ENCODE measurements around the gene VSNL1.

The VSNL1 gene

DNA sequence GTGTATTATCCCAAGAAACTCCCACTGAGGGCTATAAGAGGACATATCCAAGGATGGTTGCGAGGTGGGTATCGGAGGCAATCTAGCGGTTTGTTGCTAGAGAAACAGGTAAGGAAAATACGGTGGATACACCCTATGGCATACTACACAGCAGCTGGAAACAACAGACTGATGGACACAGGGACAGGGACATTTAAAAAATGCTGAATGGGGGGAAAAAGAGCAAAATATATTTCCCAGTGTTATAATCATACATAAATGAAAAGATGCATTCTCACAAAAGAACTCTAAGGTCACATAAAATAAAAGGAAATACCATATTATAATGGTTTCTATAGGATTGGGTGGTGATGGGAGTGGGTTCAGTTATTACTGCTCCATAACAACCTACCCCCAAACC is 117.3 kb downstream of the VSNL1 start:
- Histone ChIP-seq H3K27me3 (ENCODE audit: insufficient read depth, low read length) (no peaks in the 10 kb centered on the region), H2AFZ (ENCODE audit: low read depth, low read length) (no peak overlapping the region), H3K36me3 (ENCODE audit: insufficient read depth, low read length) (no peaks in the 10 kb centered on the region), H3K4me1 (ENCODE audit: insufficient read depth, low read length) (peaks cover 13% of the 10 kb centered on the region), H3K4me3 (ENCODE audit: low read length) (no peak overlapping the region), H3K9me3 (ENCODE audit: low read length) (no peaks in the 10 kb centered on the region)

- Histone ChIP-seq H3K4me3 (ENCODE audit: low read length) (no peak overlapping the region), H3K27me3 (ENCODE audit: insufficient read depth, low read length) (no peaks in the 10 kb centered on the region), H3K9me3 (ENCODE audit: low read length) (no peaks in the 10 kb centered on the region), H2AFZ (ENCODE audit: low read depth, low read length) (no peak overlapping the region), H3K4me1 (ENCODE audit: insufficient read depth, low read length) (peaks cover 13% of the 10 kb centered on the region), H3K36me3 (ENCODE audit: insufficient read depth, low read length) (no peaks in the 10 kb centered on the region)
Measured at GRCh38 chr2:17658251-17658843, 117.9 kb downstream of the VSNL1 start.

- peaks cover 9% of the 10 kb centered on the region for H3K36me3 ChIP-seq (ENCODE audit: insufficient read depth, low read length)
- no peak overlapping the region for H2AFZ ChIP-seq (ENCODE audit: low read depth, low read length)
- no peaks in the 10 kb centered on the region for H3K9me3 ChIP-seq (ENCODE audit: low read length)
- H3K4me1 ChIP-seq (ENCODE audit: insufficient read depth, low read length), result peaks cover 6% of the 10 kb centered on the region
- no peak overlapping the region for H3K4me3 ChIP-seq (ENCODE audit: low read length)
- no peaks in the 10 kb centered on the region for H3K27me3 ChIP-seq (ENCODE audit: insufficient read depth, low read length)
Measured at GRCh38 chr2:17660219-17660618, 119.7 kb downstream of the VSNL1 start.

- Histone ChIP-seq H3K27me3 (ENCODE audit: insufficient read depth, low read length) (no peaks in the 10 kb centered on the region), H2AFZ (ENCODE audit: low read depth, low read length) (no peak overlapping the region), H3K4me1 (ENCODE audit: insufficient read depth, low read length) (no peaks in the 10 kb centered on the region), H3K9me3 (ENCODE audit: low read length) (no peaks in the 10 kb centered on the region), H3K4me3 (ENCODE audit: low read length) (no peak overlapping the region), H3K36me3 (ENCODE audit: insufficient read depth, low read length) (peaks cover 19% of the 10 kb centered on the region)
Measured at GRCh38 chr2:17661460-17661859, 121.0 kb downstream of the VSNL1 start.

DNA sequence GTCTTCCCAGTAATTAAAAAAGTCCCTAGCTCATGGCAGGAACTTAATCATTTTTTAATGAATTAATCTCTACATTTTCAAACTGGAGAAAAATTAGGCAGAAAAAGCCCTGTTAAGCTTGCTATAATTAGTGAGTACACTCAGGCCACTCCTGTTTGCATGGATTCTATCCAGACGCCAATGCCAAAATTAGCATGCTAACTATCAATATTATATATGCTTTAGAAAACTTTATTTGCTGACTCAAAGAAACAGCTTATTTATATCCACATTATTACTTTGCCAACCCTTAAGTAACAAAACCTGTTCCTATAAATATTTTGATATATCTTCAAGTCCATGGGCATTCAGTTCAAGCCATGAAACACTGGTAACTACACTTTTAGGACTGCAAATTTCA is 122.2 kb downstream of the VSNL1 start:
- H3K9me3 ChIP-seq (ENCODE audit: low read length), result no peaks in the 10 kb centered on the region
- H2AFZ ChIP-seq (ENCODE audit: low read depth, low read length), result no peak overlapping the region
- peaks cover 19% of the 10 kb centered on the region for H3K36me3 ChIP-seq (ENCODE audit: insufficient read depth, low read length)
- H3K4me1 ChIP-seq (ENCODE audit: insufficient read depth, low read length), result no peaks in the 10 kb centered on the region
- H3K4me3 ChIP-seq (ENCODE audit: low read length), result no peak overlapping the region
- no peaks in the 10 kb centered on the region for H3K27me3 ChIP-seq (ENCODE audit: insufficient read depth, low read length)

GRCh38 chr2:17664534-17664933 is 124.0 kb downstream of the VSNL1 start:
- Histone ChIP-seq H3K4me3 (ENCODE audit: low read length) (no peak overlapping the region), H3K9me3 (ENCODE audit: low read length) (no peaks in the 10 kb centered on the region), H2AFZ (ENCODE audit: low read depth, low read length) (no peak overlapping the region), H3K4me1 (ENCODE audit: insufficient read depth, low read length) (no peaks in the 10 kb centered on the region), H3K36me3 (ENCODE audit: insufficient read depth, low read length) (peaks cover 30% of the 10 kb centered on the region), H3K27me3 (ENCODE audit: insufficient read depth, low read length) (no peaks in the 10 kb centered on the region)

- Histone ChIP-seq H3K4me3 (ENCODE audit: low read length) (no peak overlapping the region), H3K36me3 (ENCODE audit: insufficient read depth, low read length) (peaks cover 34% of the 10 kb centered on the region)
Measured at GRCh38 chr2:17667898-17668297, 127.4 kb downstream of the VSNL1 start.

GRCh38 chr2:17672583-17673317 is 132.3 kb downstream of the VSNL1 start:
- Histone ChIP-seq H3K9me3 (ENCODE audit: low read length) (no peaks in the 10 kb centered on the region), H3K27me3 (ENCODE audit: insufficient read depth, low read length) (no peaks in the 10 kb centered on the region), H2AFZ (ENCODE audit: low read depth, low read length) (no peak overlapping the region), H3K4me3 (ENCODE audit: low read length) (no peak overlapping the region), H3K36me3 (ENCODE audit: insufficient read depth, low read length) (peaks cover 30% of the 10 kb centered on the region), H3K4me1 (ENCODE audit: insufficient read depth, low read length) (no peaks in the 10 kb centered on the region)

More at GRCh38 chr2:17667898-17668297, 127.4 kb downstream of the VSNL1 start:
- no peaks in the 10 kb centered on the region for H3K9me3 ChIP-seq (ENCODE audit: low read length)
- no peaks in the 10 kb centered on the region for H3K27me3 ChIP-seq (ENCODE audit: insufficient read depth, low read length)
- no peaks in the 10 kb centered on the region for H3K4me1 ChIP-seq (ENCODE audit: insufficient read depth, low read length)
- H2AFZ ChIP-seq (ENCODE audit: low read depth, low read length), result no peak overlapping the region

DNA sequence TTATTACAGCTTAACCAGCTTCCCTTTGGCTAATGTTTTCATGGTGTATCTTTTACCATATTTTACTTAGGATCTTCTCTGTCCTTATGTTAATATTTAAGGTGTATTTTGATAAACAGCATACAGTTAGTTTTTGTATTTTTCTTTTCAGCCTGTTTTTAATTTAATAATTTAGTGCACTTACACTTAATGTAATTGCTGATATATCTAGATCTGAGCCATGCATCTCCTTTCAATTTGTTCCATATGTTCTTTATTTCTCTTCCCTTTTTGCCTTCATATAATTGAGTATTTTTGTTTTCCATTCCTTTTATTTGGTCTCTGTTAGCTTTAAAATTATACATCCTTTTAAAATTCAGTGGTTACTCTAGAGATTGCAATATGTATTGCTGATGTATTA is 134.3 kb downstream of the VSNL1 start:
- Histone ChIP-seq H3K4me3 (ENCODE audit: low read length) (no peak overlapping the region), H3K9me3 (ENCODE audit: low read length) (no peaks in the 10 kb centered on the region), H2AFZ (ENCODE audit: low read depth, low read length) (no peak overlapping the region), H3K36me3 (ENCODE audit: insufficient read depth, low read length) (peaks cover 23% of the 10 kb centered on the region), H3K4me1 (ENCODE audit: insufficient read depth, low read length) (no peaks in the 10 kb centered on the region), H3K27me3 (ENCODE audit: insufficient read depth, low read length) (no peaks in the 10 kb centered on the region)

DNA sequence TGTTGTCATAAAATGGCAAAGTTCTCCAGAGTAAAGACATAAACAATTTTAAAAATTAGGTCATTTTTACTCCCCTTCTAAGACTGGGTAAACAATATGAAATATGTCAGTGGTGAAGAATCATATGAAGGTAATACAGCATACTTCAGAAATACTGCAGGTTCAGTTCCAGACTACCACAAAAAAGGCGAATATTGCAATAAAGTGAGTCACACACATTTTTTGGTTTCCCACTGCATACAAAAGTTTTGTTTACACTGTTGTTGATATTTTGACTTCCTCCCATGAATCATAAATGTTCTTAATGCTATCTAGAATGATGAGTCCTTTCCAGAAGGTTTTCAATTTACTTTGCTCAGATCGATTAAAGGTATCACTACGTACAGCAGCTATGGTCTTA is 139.6 kb downstream of the VSNL1 start:
- peaks cover 41% of the 10 kb centered on the region for H3K36me3 ChIP-seq (ENCODE audit: insufficient read depth, low read length)
- no peaks in the 10 kb centered on the region for H3K9me3 ChIP-seq (ENCODE audit: low read length)
- H3K27me3 ChIP-seq (ENCODE audit: insufficient read depth, low read length), result no peaks in the 10 kb centered on the region
- H2AFZ ChIP-seq (ENCODE audit: low read depth, low read length), result no peak overlapping the region
- H3K4me3 ChIP-seq (ENCODE audit: low read length), result no peak overlapping the region
- H3K4me1 ChIP-seq (ENCODE audit: insufficient read depth, low read length), result no peaks in the 10 kb centered on the region

- H3K36me3 ChIP-seq (ENCODE audit: insufficient read depth, low read length), result peaks cover 41% of the 10 kb centered on the region
- no peaks in the 10 kb centered on the region for H3K27me3 ChIP-seq (ENCODE audit: insufficient read depth, low read length)
Measured at GRCh38 chr2:17682098-17682857, 141.8 kb downstream of the VSNL1 start.

DNA sequence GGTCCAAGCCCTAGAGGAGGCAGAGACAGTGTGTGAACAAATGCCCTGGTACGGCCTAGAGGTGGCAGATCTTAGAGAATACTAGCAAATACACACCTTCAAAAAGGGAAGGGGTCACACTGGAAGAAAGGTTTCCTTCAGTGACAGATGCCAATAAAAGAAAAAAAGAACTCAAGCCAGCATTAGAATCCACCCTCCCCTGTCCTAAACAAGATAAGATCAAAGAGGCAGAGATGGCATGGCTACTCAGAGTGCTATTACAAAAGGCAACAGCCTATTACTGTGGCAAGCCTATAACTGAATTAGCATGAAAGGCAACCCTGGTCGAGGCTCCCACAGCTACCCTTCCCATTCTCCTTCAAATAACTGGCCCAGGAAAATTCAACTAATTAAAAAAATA is 143.5 kb downstream of the VSNL1 start:
- no peaks in the 10 kb centered on the region for H3K9me3 ChIP-seq (ENCODE audit: low read length)
- H3K4me3 ChIP-seq (ENCODE audit: low read length), result no peak overlapping the region
- H2AFZ ChIP-seq (ENCODE audit: low read depth, low read length), result no peak overlapping the region
- no peaks in the 10 kb centered on the region for H3K27me3 ChIP-seq (ENCODE audit: insufficient read depth, low read length)
- H3K36me3 ChIP-seq (ENCODE audit: insufficient read depth, low read length), result peaks cover 42% of the 10 kb centered on the region
- H3K4me1 ChIP-seq (ENCODE audit: insufficient read depth, low read length), result no peaks in the 10 kb centered on the region

More at GRCh38 chr2:17682098-17682857, 141.8 kb downstream of the VSNL1 start:
- Histone ChIP-seq H2AFZ (ENCODE audit: low read depth, low read length) (no peak overlapping the region), H3K4me3 (ENCODE audit: low read length) (no peak overlapping the region), H3K4me1 (ENCODE audit: insufficient read depth, low read length) (no peaks in the 10 kb centered on the region), H3K9me3 (ENCODE audit: low read length) (no peaks in the 10 kb centered on the region)

- Histone ChIP-seq H3K27me3 (ENCODE audit: insufficient read depth, low read length) (no peaks in the 10 kb centered on the region), H3K4me1 (ENCODE audit: insufficient read depth, low read length) (no peaks in the 10 kb centered on the region), H3K36me3 (ENCODE audit: insufficient read depth, low read length) (peaks cover 29% of the 10 kb centered on the region), H3K9me3 (ENCODE audit: low read length) (peaks cover 3% of the 10 kb centered on the region), H3K4me3 (ENCODE audit: low read length) (no peak overlapping the region), H2AFZ (ENCODE audit: low read depth, low read length) (no peak overlapping the region)
Measured at GRCh38 chr2:17688600-17688999, 148.1 kb downstream of the VSNL1 start.

All from neuron (in vitro differentiated cells).